K562 (cell line): ENCODE data around the gene CTDSP1. TPM values are rescaled to one million over a fixed set of nuclear protein-coding genes. Genes with fewer than 3 reads are reported as not detected.
A peak's percentile ranks its signal among the peaks of the same experiment; 100 is the strongest.

Experiments used
- CCNT2 ChIP-seq: IDR thresholded peaks from 2 replicates; pipeline ENCODE4 v1.6.1; 2011; ENCODE audit warnings: borderline replicate concordance, low read depth, mild to moderate bottlenecking, moderate library complexity, mixed read lengths, low read length; ENCODE audit not compliant: insufficient read length; ENCODE audit errors: extremely low read depth
- CREB1 ChIP-seq, 2 experiments: sonication (generic) in 1 of 2; formaldehyde crosslinking in 1 of 2; IDR thresholded peaks; 2 replicates each; pipeline versions ENCODE4 v1.6.1 to v1.8.0; 2012 to 2022; ENCODE audit warnings: inconsistent platforms in 1 of 2, mild to moderate bottlenecking in 1 of 2, missing genetic modification reagents in 1 of 2, moderate library complexity in 1 of 2
- HSF4 ChIP-seq: fragments of 250-450 bp; sonication (Bioruptor Pico); IDR thresholded peaks from 2 replicates; pipeline ENCODE4 v2.1.2; 2022; ENCODE audit warnings: mild to moderate bottlenecking, moderate library complexity, borderline replicate concordance
- RAD21 ChIP-seq, 2 experiments: fragments of 250-450 bp in 1 of 2; fragments of 450-650 bp in 1 of 2; sonication (Bioruptor Pico) in 1 of 2; formaldehyde crosslinking in 1 of 2; IDR thresholded peaks in 1 of 2; conservative IDR thresholded peaks in 1 of 2; 2 replicates each; pipeline versions ENCODE4 v1.4.0 to v1.8.0; 2020 to 2022; ENCODE audit warnings: mild to moderate bottlenecking in 2 of 2, moderate library complexity in 1 of 2
- RFX1 ChIP-seq: fragments of 450-650 bp; IDR thresholded peaks from 2 replicates; pipeline ENCODE4 v1.6.1; 2016; ENCODE audit warnings: mild to moderate bottlenecking, moderate library complexity
- SNIP1 ChIP-seq: fragments of 450-650 bp; IDR thresholded peaks from 2 replicates; pipeline ENCODE4 v1.7.1; 2017; ENCODE audit warnings: low read depth, mild to moderate bottlenecking
- TEAD4 ChIP-seq, 2 experiments: sonication (generic) in 1 of 2; formaldehyde crosslinking in 1 of 2; IDR thresholded peaks; 2 replicates each; pipeline versions ENCODE4 v1.6.1 to v1.8.0; 2012 to 2022; ENCODE audit warnings: borderline replicate concordance in 1 of 2, inconsistent platforms in 1 of 2, low read length in 1 of 2, mild to moderate bottlenecking in 1 of 2, missing genetic modification reagents in 1 of 2
- TRIM28 ChIP-seq: fragments of 450-650 bp; IDR thresholded peaks from 2 replicates; pipeline ENCODE4 v1.6.1; 2017
- ZNF124 ChIP-seq: sonication (generic); formaldehyde crosslinking; IDR thresholded peaks from 2 replicates; pipeline ENCODE4 v1.8.1; 2022; ENCODE audit warnings: missing genetic modification reagents
- ZNF239 ChIP-seq: fragments of 250-450 bp; sonication (Bioruptor Pico); IDR thresholded peaks from 2 replicates; pipeline ENCODE4 v1.4.0; 2020; ENCODE audit warnings: mild to moderate bottlenecking
- ZNF384 ChIP-seq: IDR thresholded peaks from 2 replicates; pipeline ENCODE4 v1.6.1; 2012; ENCODE audit warnings: low read depth, low read length, improper control_type of control experiment
- ZNF785 ChIP-seq: fragments of 250-450 bp; sonication (Bioruptor Pico); IDR thresholded peaks from 2 replicates; pipeline ENCODE4 v1.4.0; 2020; ENCODE audit warnings: mild to moderate bottlenecking
- ZSCAN29 ChIP-seq: fragments of 450-650 bp; IDR thresholded peaks from 2 replicates; pipeline ENCODE4 v1.6.1; 2017
- polyA plus RNA-seq, 8 experiments: library from polyadenylated mRNA; depleted of rRNA in 4 of 8; stranded (reverse) in 5 of 8; unstranded in 3 of 8; fragments of >200 nt; fragmentation: Nextera tagmentation in 2 of 8; fragmentation: Illumina TruSeq in 1 of 8; extraction: Ambion mirVana in 2 of 8; extraction: Trizol in 1 of 8; gene quantifications; 2 replicates each; pipeline versions ENCODE4 v1.2.1 to v1.2.3, GENCODE V29; 2011 to 2014; ENCODE audit warnings: inconsistent platforms in 1 of 8, missing spikeins in 1 of 8
- total RNA-seq, 7 experiments: library from RNA; depleted of rRNA in 6 of 7; stranded (reverse); fragments of >200 nt in 6 of 7; fragmentation: Illumina TruSeq in 2 of 7; extraction: Trizol in 2 of 7; gene quantifications; 2 replicates each; pipeline versions ENCODE4 v1.2.1 to v1.2.3, GENCODE V29; 2011 to 2021; ENCODE audit warnings: low replicate concordance in 1 of 7
- TF ChIP-seq, protein P1 (sequence below), 2 experiments: fragments of 450-650 bp; IDR thresholded peaks; 2 replicates each; pipeline ENCODE4 v1.6.1; 2016; ENCODE audit warnings: mild to moderate bottlenecking in 2 of 2, borderline replicate concordance in 1 of 2, low read depth in 1 of 2, moderate library complexity in 1 of 2
- TF ChIP-seq, protein P2 (sequence below): sonication (generic); formaldehyde crosslinking; IDR thresholded peaks from 2 replicates; pipeline ENCODE4 v1.8.1; 2023; ENCODE audit warnings: mild to moderate bottlenecking, missing genetic modification reagents

CTDSP1 gene
- total and polyA plus RNA-seq, 9 of the 15 experiments (the other 6 are each of a cell fraction or from before 2014, with no cell fraction given) = 2.4 to 74.8 (median 45.8) TPM

DNA sequence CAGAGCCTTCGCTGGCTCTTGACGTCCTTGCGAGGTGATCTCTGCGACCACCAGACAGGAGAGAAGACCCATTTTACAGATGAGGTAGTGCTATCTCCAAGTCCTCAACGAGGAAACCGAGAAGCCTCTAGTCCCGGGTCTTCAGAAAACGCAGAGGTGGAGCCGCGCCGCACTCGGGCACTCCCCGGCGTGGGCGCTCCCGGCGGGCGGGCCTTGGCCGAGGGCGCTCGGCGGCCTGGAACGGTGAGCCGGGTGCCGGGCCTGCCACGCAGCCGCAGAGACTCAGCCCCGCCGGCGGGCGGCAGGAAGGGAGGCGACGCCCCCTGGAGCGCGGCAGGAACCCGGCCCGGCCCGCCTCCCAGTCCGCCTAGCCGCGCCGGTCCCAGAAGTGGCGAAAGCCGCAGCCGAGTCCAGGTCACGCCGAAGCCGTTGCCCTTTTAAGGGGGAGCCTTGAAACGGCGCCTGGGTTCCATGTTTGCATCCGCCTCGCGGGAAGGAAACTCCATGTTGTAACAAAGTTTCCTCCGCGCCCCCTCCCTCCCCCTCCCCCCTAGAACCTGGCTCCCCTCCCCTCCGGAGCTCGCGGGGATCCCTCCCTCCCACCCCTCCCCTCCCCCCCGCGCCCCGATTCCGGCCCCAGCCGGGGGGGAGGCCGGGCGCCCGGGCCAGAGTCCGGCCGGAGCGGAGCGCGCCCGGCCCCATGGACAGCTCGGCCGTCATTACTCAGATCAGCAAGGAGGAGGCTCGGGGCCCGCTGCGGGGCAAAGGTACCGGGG is at the start of gene CTDSP1 (continued):
- no peak for TF ChIP-seq ZNF124
- no peak for TF ChIP-seq CREB1 (IDR thresholded peaks at IDR 0.05)
- TF ChIP-seq CREB1 (CRISPR knock-in tag; IDR thresholded peaks at IDR 0.05) = 0 out of 2 replicates have a peak, but pooled peaks have one; percentile 23
- TF ChIP-seq, protein P1, sequence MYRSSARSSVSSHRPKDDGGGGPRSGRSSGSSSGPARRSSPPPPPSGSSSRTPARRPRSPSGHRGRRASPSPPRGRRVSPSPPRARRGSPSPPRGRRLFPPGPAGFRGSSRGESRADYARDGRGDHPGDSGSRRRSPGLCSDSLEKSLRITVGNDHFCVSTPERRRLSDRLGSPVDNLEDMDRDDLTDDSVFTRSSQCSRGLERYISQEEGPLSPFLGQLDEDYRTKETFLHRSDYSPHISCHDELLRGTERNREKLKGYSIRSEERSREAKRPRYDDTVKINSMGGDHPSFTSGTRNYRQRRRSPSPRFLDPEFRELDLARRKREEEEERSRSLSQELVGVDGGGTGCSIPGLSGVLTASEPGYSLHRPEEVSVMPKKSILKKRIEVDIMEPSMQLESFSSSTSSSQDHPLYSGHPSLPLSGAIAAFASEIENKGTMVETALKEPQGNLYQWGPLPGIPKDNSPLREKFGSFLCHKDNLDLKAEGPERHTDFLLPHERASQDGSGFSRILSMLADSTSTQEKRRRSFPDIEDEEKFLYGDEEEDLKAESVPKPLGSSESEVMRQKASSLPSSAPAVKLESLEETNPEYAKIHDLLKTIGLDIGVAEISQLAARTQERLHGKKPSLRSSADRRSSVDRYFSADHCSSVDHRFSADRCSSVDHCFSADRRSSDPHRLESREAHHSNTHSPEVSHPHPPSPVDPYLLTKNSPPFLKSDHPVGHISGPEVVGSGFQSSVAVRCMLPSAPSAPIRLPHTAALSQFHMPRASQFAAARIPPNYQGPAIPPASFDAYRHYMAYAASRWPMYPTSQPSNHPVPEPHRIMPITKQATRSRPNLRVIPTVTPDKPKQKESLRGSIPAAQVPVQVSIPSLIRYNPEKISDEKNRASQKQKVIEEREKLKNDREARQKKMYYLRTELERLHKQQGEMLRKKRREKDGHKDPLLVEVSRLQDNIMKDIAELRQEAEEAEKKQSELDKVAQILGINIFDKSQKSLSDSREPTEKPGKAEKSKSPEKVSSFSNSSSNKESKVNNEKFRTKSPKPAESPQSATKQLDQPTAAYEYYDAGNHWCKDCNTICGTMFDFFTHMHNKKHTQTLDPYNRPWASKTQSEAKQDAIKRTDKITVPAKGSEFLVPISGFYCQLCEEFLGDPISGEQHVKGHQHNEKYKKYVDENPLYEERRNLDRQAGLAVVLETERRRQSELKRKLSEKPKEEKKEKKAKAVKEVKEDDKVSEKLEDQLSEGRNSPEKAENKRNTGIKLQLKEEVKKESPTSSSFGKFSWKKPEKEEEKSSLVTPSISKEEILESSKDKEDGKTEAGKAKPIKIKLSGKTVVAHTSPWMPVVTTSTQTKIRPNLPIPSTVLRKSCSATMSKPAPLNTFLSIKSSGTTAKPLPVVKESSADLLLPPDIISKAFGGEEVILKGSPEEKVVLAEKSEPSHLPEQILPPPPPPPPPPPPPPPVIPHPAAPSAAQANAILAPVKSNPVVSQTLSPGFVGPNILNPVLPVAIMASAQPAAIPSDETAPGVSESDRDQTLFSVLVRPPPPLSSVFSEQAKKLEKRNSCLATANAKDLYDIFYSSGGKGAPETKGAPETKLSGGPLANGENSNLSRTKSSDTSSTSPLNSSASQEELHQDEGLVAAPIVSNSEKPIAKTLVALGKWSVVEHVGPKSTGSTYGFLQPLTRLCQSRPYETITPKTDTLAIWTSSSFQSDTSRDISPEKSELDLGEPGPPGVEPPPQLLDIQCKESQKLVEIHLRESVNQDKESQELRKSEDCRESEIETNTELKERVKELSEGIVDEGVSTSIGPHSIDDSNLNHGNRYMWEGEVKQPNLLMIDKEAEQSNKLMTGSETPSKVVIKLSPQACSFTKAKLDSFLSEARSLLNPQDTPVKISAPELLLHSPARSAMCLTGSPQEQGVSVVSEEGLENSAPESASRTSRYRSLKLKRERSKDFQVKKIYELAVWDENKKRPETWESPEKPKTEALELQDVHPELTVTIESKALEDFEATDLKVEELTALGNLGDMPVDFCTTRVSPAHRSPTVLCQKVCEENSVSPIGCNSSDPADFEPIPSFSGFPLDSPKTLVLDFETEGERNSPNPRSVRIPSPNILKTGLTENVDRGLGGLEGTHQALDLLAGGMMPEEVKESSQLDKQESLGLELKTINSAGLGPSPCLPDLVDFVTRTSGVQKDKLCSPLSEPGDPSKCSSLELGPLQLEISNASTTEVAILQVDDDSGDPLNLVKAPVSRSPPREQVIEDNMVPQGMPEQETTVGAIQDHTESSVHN (IDR thresholded peaks at IDR 0.05; ENCODE audit: borderline replicate concordance in 1 of 2, low read depth in 1 of 2) = no peak
- TF ChIP-seq RFX1 = no peak
- no peak for TF ChIP-seq TRIM28
- TF ChIP-seq, protein P2, sequence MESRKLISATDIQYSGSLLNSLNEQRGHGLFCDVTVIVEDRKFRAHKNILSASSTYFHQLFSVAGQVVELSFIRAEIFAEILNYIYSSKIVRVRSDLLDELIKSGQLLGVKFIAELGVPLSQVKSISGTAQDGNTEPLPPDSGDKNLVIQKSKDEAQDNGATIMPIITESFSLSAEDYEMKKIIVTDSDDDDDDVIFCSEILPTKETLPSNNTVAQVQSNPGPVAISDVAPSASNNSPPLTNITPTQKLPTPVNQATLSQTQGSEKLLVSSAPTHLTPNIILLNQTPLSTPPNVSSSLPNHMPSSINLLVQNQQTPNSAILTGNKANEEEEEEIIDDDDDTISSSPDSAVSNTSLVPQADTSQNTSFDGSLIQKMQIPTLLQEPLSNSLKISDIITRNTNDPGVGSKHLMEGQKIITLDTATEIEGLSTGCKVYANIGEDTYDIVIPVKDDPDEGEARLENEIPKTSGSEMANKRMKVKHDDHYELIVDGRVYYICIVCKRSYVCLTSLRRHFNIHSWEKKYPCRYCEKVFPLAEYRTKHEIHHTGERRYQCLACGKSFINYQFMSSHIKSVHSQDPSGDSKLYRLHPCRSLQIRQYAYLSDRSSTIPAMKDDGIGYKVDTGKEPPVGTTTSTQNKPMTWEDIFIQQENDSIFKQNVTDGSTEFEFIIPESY (CRISPR knock-in tag) = 0 out of 2 replicates have a peak, but pooled peaks have one; percentile 34
- TF ChIP-seq SNIP1 = peak; percentile 97
- peak; percentile 4 to 49; a peak in 2 of 4 replicates for TF ChIP-seq RAD21 (CRISPR knock-in tag; conservative IDR thresholded peaks at IDR 0.05 in 1 of 2, IDR thresholded peaks at IDR 0.05 in 1 of 2)
- peak; percentile 90 for TF ChIP-seq CCNT2
- 0 out of 2 replicates have a peak, but pooled peaks have one; percentile 36 for TF ChIP-seq TEAD4 (IDR thresholded peaks at IDR 0.05; ENCODE audit: low read length)
- TF ChIP-seq TEAD4 (CRISPR knock-in tag; IDR thresholded peaks at IDR 0.05; ENCODE audit: borderline replicate concordance) = no peak
- no peak for TF ChIP-seq ZNF384
- TF ChIP-seq HSF4 (CRISPR knock-in tag) = no peak
- TF ChIP-seq ZSCAN29 = no peak
- TF ChIP-seq ZNF239 (CRISPR knock-in tag) = no peak
- TF ChIP-seq ZNF785 (CRISPR knock-in tag) = no peak
